ENCODE results near the gene LRRC26. TPM values are rescaled to one million over a fixed set of nuclear protein-coding genes. Genes with fewer than 3 reads are reported as not detected.

Gene LRRC26
- total RNA-seq, 1 donor from 2014 or later = not detected

DNA sequence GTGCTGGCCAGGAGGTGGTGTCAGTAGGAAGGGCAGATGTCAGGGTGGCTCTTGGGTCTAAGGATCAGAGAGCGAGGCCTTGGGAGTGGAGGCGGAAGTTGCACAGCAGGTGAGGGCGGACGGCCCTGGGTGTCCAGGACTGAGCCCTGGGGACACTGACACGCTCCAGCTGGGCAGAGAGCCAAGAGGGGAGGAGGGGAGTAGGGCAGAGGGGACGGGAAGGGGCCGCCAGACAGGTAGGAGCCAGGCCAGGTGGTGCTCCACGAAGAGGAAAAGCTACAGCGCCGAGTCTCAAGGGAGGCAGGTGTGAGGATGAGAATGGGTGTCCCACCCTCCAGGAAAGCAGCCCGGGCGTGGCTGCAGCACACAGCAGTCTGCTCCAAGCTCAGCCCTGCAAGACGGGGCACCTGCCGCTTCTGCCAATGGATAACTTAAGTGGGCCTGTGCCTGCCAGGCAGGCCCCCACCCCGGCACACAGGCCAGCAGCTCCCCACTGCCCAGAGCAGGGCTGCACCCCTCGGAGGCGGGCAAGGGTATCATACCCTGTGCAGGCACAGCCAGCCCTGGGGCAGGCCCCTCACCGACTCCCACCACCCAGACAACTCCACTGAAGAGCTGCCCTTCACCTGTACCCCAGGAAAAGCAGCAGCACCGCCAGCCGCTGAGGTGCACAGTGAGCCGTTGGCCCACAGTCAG is 25.8 kb upstream of the LRRC26 start:
- TF ChIP-seq, protein P1, sequence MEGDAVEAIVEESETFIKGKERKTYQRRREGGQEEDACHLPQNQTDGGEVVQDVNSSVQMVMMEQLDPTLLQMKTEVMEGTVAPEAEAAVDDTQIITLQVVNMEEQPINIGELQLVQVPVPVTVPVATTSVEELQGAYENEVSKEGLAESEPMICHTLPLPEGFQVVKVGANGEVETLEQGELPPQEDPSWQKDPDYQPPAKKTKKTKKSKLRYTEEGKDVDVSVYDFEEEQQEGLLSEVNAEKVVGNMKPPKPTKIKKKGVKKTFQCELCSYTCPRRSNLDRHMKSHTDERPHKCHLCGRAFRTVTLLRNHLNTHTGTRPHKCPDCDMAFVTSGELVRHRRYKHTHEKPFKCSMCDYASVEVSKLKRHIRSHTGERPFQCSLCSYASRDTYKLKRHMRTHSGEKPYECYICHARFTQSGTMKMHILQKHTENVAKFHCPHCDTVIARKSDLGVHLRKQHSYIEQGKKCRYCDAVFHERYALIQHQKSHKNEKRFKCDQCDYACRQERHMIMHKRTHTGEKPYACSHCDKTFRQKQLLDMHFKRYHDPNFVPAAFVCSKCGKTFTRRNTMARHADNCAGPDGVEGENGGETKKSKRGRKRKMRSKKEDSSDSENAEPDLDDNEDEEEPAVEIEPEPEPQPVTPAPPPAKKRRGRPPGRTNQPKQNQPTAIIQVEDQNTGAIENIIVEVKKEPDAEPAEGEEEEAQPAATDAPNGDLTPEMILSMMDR (IDR thresholded peaks at IDR 0.05) = no peak
- DNase-seq (ENCODE audit: low spot score in 2 of 2) = no peak
- H3K27ac ChIP-seq = no peak overlapping the region
- no peak overlapping the region for H3K4me3 ChIP-seq
- no peaks in the 10 kb centered on the region for H3K27me3 ChIP-seq
- H3K4me1 ChIP-seq = peaks cover 5 to 19% of the 10 kb centered on the region in 2 donors
- intact Hi-C loops (cut with DNase I) = no loop called here
- H3K36me3 ChIP-seq = peaks cover 8 to 13% of the 10 kb centered on the region in 2 donors
- H3K9me3 ChIP-seq = no peaks in the 10 kb centered on the region

DNA sequence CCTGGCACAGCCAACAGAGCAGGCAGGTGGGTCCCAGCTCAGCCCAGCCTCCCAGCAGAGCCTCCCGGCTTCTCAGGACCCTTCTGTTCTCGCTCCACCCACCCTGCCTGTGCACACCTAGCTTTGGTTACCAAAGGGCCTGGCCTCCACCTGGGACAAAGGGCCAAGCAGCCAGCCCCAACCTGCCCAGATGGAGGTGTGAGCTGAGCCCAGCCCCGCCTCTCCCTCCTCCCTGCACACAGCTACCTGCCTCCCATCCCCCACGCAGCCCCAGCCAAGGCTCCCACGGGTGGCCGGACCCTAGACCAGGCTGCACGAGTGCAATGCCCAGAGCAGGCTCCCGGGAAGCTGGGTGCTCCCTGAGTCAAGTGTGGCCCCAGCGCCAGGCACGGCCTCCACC is 25.1 kb upstream of the LRRC26 start:
- TF ChIP-seq, protein P1 (IDR thresholded peaks at IDR 0.05) = no peak
- intact Hi-C loops (cut with DNase I) = no loop called here
- Histone ChIP-seq H3K4me1 (peaks cover 10 to 26% of the 10 kb centered on the region in 2 donors), H3K27me3 (no peaks in the 10 kb centered on the region), H3K36me3 (peaks cover 16 to 17% of the 10 kb centered on the region in 2 donors), H3K27ac (no peak overlapping the region), H3K4me3 (no peak overlapping the region), H3K9me3 (no peaks in the 10 kb centered on the region)
- DNase-seq (ENCODE audit: low spot score in 2 of 2) = no peak

DNA sequence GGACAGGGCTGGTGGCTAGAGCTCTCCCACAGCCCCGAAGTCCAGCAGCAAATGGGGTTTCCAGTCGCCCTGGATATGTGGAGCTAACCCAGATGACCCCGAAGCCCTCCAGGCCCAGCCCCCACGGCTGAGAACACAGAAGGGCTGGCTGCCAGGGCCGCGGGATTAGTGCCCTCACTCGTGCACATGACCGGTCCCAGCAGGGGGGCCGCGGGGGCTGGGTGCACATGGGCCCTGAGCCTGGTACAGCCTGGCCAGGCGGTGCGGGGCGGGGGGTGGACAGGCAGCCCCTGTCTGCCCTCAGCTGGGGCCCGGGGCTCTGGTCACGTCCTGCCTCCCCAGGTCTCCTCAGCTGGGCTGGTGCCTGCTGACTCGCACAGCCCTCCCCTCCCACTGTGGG is 24.5 kb upstream of the LRRC26 start:
- TF ChIP-seq, protein P1 (IDR thresholded peaks at IDR 0.05) = no peak
- H3K36me3 ChIP-seq = peaks cover 18 to 19% of the 10 kb centered on the region in 2 donors
- H3K4me3 ChIP-seq = no peak overlapping the region
- H3K9me3 ChIP-seq = no peaks in the 10 kb centered on the region
- intact Hi-C loops (cut with DNase I) = no loop called here
- no peak for DNase-seq (ENCODE audit: low spot score in 2 of 2)
- no peaks in the 10 kb centered on the region for H3K27me3 ChIP-seq
- peaks cover 10 to 27% of the 10 kb centered on the region in 2 donors for H3K4me1 ChIP-seq
- no peak overlapping the region for H3K27ac ChIP-seq

DNA sequence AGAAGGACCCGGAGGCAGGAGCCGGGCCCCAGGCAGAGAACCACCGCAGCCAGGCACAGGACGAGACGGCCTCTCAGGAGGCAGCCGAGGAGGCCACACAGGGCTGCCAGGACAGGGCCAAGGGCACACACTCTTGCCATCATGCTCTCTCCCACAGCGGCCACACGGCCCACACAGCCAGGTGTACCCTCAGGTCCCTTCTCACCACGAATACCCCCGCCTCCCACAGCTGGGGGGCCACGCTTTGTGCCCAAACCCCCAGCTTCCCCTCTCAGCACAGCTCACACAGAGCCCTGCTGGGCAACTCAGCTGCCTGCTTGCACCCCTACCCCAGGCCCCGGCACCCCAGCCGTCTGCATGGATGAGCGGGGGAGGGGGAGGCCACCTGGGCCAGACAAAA is 23.9 kb upstream of the LRRC26 start:
- no peak for DNase-seq (ENCODE audit: low spot score in 2 of 2)
- no peak overlapping the region for H3K4me3 ChIP-seq
- H3K4me1 ChIP-seq = peaks cover 13 to 23% of the 10 kb centered on the region in 2 donors
- peaks cover 18 to 19% of the 10 kb centered on the region in 2 donors for H3K36me3 ChIP-seq
- TF ChIP-seq, protein P1 (IDR thresholded peaks at IDR 0.05) = no peak
- H3K27ac ChIP-seq = no peak overlapping the region
- no peaks in the 10 kb centered on the region for H3K27me3 ChIP-seq
- intact Hi-C loops (cut with DNase I) = no loop called here
- H3K9me3 ChIP-seq = no peaks in the 10 kb centered on the region

DNA sequence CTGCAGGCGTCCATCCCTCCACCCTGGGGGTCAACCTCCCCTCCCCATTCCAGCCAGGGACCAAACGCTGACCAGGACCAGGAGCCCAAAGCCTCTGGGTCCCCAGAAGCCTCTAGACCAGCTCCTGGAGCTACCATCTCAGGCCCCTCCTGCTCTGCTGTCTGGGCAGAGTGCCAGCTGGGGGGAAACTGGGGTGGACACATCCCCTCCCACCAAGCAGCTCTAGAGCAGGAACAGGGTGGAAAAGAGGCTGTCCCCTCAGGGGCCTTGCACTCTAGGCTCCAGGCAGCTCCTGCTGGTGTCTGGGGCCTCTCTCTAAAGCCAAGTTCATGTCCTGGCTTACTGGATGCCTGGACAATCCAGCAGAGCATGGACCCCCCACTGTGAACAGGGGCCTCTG is 23.0 kb upstream of the LRRC26 start:
- Histone ChIP-seq H3K4me1 (peaks cover 13 to 17% of the 10 kb centered on the region in 2 donors), H3K36me3 (peaks cover 18 to 19% of the 10 kb centered on the region in 2 donors), H3K4me3 (no peak overlapping the region), H3K9me3 (no peaks in the 10 kb centered on the region), H3K27me3 (no peaks in the 10 kb centered on the region), H3K27ac (no peak overlapping the region)
- DNase-seq (ENCODE audit: low spot score in 2 of 2) = no peak
- TF ChIP-seq, protein P1 (IDR thresholded peaks at IDR 0.05) = no peak
- intact Hi-C loops (cut with DNase I) = no loop called here
